Fibroblast of peridontal ligament (primary cell): ENCODE data around the gene OR52N2.

Experiments
- DNase-seq: peaks from one replicate; pipeline ENCODE4 v3.0.0-alpha.2; 2010; ENCODE audit errors: extremely low read depth

The OR52N2 gene

DNA sequence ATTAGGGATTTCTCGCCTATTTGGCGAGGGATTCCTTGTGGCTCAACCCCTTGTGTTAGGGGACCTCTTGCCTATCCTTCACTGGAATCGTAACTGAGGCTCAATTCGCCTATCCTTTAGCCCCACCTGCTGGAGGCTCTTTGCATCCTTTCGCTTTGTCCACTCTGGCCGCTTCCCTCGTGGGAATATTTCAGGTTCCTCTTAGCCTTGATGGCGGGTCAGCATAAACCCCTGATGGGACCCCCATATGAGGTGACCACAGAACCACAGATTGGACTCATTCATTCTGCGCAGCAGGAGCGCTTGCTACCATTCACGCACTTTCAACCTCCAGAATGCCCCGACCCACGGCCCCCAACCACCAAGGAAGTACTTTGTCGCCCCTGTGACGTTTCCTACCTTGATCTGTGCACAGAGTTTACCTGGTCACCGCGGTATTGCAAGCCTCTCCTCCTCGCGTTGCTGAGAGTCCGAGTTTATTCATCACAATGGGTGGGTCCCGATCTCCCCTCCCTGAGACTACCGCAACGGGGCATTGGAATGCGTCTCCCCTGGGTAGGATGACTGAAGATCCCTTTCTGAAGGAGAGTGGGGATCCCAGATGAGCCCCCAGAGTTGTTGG is at the start of gene OR52N2:
OR52N2 (plus strand) TSS at position 425 of the 622 bp plus-strand sequence. CDS start 11,412 bp downstream, outside the sequence.
- DNase-seq = peak; percentile 83

DNA sequence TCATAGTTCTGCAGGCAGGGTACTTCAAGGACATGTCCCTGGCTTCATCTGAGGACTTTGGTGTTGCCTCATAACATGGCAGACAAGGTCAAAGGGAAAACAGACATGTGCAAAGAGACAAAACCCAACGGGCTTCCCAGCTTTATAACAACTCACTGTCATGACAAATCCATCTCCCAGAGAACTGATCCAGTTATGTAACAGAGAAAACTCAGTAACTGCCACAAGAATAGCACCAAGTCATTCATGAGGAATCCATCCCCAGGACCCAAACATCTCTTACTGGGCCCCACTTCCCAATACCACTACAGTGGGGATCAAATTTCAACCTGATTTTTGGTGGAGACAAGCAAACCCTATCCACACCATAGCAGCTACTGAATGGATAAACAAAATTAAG is 41.7 kb upstream of the OR52N2 start:
- DNase-seq = no peak

DNA sequence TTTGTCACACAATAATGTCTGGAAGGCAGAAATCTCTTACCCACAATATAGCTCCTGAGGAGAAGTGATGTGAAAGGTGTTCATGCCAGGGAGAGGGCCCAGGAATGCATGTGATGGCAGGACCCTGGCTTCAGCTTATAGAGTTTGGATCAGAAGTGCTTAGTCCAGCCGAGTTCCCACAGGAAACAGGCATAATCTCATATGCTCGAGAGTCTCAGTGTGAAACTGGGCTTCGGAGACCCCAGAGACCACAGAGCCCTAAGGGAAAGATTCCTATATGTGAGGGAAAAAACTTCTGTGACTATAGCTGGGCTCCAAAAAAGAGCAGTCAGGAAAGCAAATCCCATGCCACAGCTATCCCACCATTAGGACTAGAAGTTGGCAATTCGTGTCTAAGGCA is 25.5 kb upstream of the OR52N2 start, which contains the start of gene OR52N5:
OR52N5 (minus strand) TSS at position 101 of the 400 bp plus-strand sequence. CDS start 4,721 bp downstream, outside the sequence.
- DNase-seq = no peak

GRCh38 chr11:5791165-5791564 is 17.6 kb upstream of the OR52N2 start, which contains the start of gene OR52N1:
OR52N1 (minus strand) TSS chr11:5791265; CDS start chr11:5788816, 2,449 bp downstream.
- no peak for DNase-seq

- DNase-seq = no peak
Measured at GRCh38 chr11:5796541-5796940, 12.2 kb upstream of the OR52N2 start.

DNA sequence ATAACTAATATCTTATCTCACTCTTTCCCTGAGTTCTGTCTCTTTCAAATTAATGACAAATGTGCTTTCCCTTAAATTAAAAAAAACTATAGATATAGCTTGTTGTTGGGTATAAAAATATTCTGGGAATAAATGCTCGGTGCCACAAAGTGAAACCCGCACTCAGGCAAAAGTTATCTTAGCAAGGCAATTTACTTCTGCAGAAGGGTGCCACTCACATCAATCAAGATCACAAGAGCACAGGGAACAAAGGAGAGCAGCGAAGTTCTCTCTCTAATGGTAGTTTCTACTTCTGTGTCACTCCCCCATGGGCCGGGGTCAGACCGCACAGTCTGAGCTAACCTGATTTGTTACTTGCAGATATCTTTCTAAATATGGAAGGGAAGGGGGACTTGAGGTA is 4.7 kb upstream of the OR52N2 start:
- no peak for DNase-seq

GRCh38 chr11:5807580-5807979 is 1.1 kb upstream of the OR52N2 start:
- no peak for DNase-seq

DNA sequence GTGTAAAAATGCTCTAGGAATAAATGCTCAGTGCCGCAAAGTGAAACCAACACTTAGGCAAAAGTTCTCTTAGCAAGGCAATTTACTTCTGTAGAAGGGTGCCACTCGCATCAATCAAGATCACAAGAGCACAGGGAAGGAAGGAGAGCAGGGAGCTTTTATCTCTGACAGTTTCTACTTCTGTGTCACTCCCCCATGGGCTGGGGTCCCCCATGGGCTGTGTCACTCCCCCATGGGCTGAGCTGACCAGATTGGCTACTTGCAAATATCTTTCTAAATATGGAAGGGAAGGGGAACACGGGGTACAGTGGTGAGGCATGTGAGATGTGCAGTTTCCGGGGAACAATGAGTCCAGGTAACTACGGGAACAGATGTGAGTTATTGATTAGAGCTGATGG is 397 bp downstream of the OR52N2 start:
- DNase-seq = peak; percentile 20

DNA sequence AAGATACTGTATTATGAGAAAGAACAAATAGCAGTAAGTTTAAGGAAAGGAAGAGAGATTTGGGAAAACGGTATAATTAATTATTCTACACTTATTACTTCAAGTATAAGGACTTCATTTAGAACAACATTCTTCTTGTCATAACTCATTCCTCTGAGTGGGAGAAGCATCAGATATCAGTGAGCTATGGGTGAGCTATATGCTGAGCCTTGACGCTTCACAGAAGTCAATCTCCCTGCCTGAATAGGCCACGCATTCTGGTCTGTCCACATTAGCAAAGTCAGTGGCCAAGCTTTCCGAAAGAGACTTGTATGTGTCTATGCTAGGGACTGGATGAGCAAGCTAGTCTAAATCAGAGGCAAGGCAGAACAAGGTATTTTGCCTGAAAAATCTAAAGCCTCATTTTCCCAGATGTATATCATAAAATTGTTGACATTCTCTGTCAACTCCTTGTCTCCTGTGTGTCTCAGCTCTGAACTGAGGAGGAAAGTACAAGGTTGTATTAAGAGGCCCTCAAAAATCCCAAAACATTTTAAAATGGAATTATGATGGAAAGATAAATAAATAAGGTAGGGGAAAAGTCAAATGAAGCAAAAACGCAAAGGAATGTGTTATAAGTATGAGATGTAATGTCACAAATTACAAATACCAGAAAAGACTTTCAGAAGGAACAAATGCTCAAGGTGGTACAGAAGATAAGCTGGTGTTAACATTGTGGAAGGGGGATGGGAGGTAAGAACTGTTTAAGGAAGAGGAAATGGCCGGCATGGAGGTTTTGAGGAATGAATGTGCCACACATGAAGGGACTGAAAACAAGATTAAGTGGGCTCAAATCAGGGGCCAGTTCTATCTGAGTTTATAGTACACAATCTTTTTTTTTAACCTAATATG is 1.4 kb downstream of the OR52N2 start:
- DNase-seq = no peak

- no peak for DNase-seq
Measured at GRCh38 chr11:5815534-5815933, 6.8 kb downstream of the OR52N2 start.

- DNase-seq = peak; percentile 7
Measured at GRCh38 chr11:5818245-5818886, 9.6 kb downstream of the OR52N2 start.

GRCh38 chr11:5831196-5831829 is 22.6 kb downstream of the OR52N2 start:
- DNase-seq = no peak

DNA sequence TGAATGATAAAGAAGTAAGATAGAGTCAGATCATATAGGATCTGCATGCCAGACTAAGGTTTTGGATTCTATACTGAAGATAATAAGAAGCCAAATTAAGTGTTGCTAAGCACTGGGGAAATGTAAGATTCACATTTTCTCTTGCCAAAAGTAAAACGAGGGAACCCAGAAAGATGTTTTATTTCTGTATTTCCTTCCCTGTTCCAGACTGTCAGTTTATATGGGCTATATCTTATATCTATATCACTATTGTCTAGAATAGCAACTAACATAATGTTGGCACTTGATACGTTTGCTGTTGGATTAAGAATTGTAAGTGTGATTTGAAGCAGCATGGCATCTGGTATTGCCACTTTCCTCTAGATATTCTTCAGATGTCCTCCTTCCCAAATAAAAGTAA is 24.7 kb downstream of the OR52N2 start:
- DNase-seq = no peak

DNA sequence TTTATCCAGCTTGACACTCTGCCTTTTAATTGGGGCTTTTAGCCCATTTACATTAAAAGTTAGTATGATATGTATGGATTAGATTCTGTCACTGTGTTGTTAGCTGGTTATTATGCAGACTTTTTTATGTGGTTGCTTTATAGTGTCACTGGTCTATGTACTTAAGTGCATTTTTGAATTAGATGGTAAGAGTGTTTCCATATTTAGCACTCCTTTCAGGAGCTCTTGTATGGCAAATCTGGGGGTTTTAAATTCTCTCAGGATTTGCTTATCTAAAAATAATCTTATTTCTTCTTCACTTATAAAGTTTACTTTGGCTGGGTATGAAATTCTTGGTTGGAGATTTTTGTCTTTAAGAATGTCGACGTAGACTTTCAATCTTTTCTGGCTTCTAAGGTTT is 29.0 kb downstream of the OR52N2 start:
- DNase-seq = no peak

- DNase-seq = no peak
Measured at GRCh38 chr11:5841797-5842196, 33.1 kb downstream of the OR52N2 start, which contains the start of gene OR52E6. OR52E6 (minus strand) TSS chr11:5841897; CDS start chr11:5841897, 0 bp downstream.

DNA sequence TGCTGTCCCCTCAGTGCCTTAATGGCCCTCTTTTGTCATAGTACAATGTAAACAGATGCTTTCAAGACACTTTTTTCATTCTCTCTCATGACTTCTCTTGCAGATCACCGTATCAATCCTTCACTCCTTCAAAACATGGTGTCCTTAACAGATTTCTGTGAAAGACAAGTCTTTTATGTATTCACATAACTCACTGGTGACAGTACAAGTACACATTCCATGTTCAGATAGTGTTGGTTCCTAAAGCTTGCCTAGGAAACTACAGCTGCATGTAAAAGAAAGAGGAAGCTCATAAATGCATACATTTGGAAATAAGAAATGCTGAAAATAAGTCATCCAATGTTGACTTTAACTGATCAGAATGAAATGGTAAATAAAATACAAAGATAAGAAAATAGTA is 38.0 kb downstream of the OR52N2 start:
- DNase-seq = no peak

GRCh38 chr11:5847711-5848110 is 39.0 kb downstream of the OR52N2 start:
- DNase-seq = no peak

- DNase-seq = no peak
Measured at GRCh38 chr11:5851002-5851401, 42.3 kb downstream of the OR52N2 start.

DNA sequence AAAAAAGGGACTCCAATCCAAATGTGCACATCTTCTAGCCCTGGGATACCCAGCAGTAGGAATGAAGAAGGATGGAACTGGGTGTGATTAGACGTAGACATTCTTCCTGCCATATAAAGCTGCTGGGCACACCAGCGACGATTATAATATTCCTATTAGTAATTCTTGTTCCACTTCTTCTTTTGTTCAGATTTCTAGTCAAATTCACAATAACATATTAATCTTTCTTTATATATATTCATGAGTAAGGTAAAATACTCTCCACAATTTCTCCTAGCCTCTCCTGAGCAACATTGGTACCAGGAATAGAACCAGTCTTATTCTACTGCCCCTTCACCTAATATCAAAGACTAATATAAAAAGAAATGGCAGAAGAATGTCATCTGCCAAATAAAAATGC is 48.9 kb downstream of the OR52N2 start, which contains the start of gene OR52E8:
OR52E8 (minus strand) TSS at position 101 of the 400 bp plus-strand sequence; CDS start at position 101, 0 bp downstream.
- no peak for DNase-seq

- no peak for DNase-seq
Measured at GRCh38 chr11:5865826-5866225, 57.1 kb downstream of the OR52N2 start.
